Fibroblast of villous mesenchyme (primary cell): ENCODE data around the gene RNF13. TPM values are rescaled to one million over a fixed set of nuclear protein-coding genes. Genes with fewer than 3 reads are reported as not detected.
"Not testable (repeated sequence)": the region's sequence is repeated elsewhere in the genome, so short reads cannot be mapped to it uniquely, and the experiment has no call there.

ENCODE experiments used
- DNase-seq: peaks from one replicate; pipeline ENCODE4 v3.0.0-alpha.2; 2010; ENCODE audit warnings: low read depth
- H3K4me3 ChIP-seq: 2 replicates; pipeline ENCODE4 v1.5.1; 2011; ENCODE audit warnings: low read depth, mild to moderate bottlenecking, low read length
- total RNA-seq: library from RNA; depleted of rRNA; stranded (reverse); fragments of >200 nt; gene quantifications from 2 replicates; pipeline ENCODE4 v1.2.3, GENCODE V29; 2012
- TF ChIP-seq, protein P1 (sequence below): IDR thresholded peaks from 2 replicates; pipeline ENCODE4 v1.5.1; 2012; ENCODE audit warnings: low read depth, mild to moderate bottlenecking, low read length; ENCODE audit not compliant: insufficient read depth

RNF13 gene
- total RNA-seq, 1 donor, result 77.3 TPM

DNA sequence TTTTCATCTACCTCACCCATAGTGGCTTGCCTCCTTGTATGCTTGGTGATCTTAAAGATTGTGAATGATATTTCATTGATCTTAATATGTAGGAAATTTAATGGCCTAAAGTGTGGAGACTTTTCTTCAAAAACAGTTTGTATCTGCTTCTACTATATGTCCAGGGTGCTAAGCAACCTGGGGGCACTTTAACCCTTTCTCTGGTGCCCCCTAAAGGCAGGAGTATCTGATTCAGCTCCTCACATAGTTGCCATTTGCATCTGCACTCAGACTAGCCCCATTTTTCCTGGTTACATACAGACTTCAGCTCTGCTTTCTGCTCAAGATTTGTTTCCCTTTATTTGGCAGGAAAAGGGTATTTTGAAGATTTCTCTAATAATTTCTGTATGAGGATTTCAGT, 162.9 kb downstream of the RNF13 start:
- H3K4me3 ChIP-seq, result no peak overlapping the region
- TF ChIP-seq, protein P1, sequence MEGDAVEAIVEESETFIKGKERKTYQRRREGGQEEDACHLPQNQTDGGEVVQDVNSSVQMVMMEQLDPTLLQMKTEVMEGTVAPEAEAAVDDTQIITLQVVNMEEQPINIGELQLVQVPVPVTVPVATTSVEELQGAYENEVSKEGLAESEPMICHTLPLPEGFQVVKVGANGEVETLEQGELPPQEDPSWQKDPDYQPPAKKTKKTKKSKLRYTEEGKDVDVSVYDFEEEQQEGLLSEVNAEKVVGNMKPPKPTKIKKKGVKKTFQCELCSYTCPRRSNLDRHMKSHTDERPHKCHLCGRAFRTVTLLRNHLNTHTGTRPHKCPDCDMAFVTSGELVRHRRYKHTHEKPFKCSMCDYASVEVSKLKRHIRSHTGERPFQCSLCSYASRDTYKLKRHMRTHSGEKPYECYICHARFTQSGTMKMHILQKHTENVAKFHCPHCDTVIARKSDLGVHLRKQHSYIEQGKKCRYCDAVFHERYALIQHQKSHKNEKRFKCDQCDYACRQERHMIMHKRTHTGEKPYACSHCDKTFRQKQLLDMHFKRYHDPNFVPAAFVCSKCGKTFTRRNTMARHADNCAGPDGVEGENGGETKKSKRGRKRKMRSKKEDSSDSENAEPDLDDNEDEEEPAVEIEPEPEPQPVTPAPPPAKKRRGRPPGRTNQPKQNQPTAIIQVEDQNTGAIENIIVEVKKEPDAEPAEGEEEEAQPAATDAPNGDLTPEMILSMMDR, result peak; percentile 12
- DNase-seq, result no peak

DNA sequence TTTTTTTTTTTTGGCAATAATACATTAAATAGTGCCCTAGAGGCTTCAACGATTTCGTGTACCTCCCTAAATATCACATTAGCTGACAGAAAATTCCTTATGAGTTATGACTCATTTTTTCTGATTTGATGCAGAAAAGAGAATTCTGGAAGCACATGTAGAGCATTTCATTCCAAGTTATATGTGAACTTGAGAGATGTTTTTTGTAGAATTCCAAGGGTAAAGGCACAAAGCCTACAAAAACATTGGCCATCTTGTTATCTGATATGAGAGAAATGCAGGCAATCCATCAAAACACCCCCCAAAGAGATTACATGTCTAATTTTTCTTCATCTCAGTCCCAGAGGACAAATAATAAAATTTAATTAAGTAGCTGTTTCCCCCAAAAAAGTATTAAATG, 164.4 kb downstream of the RNF13 start:
- no peak for DNase-seq
- TF ChIP-seq, protein P1, result no peak
- no peak overlapping the region for H3K4me3 ChIP-seq

DNA sequence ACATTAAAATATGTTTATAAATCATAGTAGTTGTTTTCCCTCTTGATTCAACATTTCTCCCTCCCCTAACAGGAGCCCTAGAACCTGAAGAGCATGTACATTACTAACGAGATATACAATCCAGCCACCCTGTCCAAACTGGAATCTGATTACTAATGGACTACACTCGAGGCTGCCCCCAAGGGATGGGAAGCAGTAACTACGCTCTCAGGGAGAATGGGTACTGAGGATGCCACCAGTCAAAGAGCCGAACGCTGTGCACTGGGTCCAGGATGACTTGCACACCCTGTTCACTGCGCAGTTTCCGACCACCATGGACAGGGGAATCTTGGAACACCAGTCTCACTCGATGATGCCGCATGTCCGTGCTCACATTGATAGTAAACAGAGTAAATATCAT, 169.0 kb downstream of the RNF13 start:
- H3K4me3 ChIP-seq, DNase-seq: not testable (repeated sequence)

DNA sequence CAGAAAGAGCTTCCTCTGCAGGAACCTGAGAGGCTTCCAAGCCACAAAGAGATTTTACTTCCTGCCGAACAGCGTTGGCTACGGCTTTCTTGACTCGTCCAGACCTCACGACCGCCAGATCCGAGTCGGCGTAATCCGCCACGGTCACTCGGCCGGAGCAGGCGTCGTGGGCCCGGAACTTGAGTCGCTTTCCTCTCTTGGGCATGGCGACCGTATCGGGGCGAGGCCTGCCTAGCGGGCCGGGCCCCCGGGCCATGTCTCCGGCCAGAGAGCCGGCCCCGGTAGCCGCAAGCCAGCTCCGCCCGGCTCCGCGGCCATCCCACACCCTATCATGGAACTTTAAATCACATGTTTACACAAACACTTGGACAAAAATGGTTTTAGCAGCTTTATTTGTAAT, 170.0 kb downstream of the RNF13 start:
- H3K4me3 ChIP-seq, DNase-seq: not testable (repeated sequence)

DNA sequence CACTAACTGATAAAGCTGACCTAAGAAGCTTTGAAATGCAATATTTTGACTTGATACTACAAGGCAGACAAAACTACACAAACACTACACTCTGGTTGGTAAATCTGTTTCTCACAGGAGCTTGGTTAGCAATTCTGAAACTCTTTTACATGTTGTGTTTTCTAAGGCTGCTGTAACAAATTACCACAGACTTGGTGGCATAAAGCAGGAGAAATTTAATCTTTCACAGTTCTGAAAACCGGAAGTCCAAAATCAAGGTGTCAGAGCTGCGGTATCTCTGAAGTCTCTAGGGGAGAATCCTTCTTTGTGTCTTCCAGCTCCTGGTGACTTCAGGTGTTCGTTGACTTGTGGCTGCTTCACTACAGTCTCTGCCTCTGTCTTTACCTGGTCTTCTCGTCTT, 170.6 kb downstream of the RNF13 start:
- DNase-seq, result no peak
- TF ChIP-seq, protein P1, result no peak
- H3K4me3 ChIP-seq, result no peak overlapping the region

DNA sequence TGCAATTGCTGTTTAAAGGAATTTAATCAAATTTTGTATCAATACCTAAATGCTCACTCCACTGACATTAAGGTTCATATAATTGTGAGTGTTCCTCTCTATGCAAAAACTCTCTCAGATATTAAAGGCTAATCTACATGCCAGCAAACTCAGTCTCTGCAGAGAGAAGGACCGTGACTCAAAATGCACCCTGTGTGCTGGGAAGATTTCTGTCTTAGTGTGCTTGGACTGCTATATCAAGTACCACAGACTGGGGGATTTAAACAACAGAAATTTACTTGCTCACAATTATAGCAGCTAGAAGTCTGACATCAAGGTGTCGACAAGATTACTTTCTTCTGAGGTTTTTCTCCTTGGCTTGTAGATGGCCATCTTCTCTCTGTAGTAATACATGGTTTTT, 176.3 kb downstream of the RNF13 start:
- no peak overlapping the region for H3K4me3 ChIP-seq
- TF ChIP-seq, protein P1, result no peak
- DNase-seq, result no peak

DNA sequence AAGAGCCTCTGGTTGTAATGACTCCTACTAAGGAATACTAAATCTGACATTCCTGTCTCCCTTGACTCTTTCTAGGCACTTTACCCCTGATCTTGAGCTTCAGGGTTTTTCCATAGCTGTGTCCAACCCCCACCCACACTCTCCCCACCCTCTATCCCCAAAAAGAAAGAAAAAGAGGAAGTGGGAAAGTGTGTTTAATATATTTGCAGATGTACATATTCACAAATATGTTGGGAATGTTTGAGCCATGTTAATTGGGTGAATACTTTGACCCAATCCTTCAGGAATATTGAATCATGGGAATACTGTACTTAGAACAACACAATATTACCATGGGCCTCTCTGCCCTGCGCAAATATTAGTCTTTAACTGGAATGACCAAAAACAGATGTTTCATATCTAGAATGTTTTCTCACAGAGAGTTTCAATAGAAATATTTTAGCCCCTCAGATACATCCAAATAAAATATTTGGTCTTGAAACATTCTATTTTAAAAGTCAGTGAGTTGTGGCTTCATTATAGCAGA, 177.5 kb downstream of the RNF13 start:
- no peak for DNase-seq
- TF ChIP-seq, protein P1, result no peak

DNA sequence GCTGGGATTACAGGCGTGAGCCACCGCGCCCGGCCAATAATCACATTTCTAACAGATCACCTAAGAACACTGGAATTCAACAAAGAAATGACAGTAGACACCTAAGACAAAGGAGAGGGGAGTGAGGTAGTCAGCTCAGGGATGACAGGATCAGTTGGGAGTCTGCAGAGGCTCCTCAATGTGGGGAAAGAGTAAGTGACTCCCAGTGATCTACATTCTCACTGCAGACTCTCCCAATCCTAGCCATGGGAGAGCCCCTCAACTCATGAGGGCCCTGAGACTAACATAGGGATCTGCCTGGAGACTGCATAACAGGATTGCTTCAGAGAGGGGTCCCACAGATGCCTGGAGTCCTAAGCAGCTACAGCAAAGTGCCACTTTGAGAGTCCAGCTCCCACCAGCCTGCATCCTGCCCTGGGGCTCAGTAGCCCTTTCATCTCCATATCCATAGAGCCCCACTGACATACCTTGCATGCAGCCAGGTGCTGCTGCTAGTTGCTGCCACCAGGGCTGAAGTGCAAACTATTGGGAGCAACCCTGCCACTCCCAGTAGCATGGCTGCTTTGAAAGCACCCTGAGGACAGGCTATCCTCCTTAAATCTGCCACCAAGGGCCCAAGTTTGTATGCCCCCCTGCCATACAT, 179.5 kb downstream of the RNF13 start:
- H3K4me3 ChIP-seq, result no peak overlapping the region
- DNase-seq, result no peak
- TF ChIP-seq, protein P1, result no peak

More for the DNA sequence above, 177.5 kb downstream of the RNF13 start:
- H3K4me3 ChIP-seq, result no peak overlapping the region
